Measurements from ENCODE around the gene VPS8.

VPS8 gene

GRCh38 chr3:184780981-184781515 is 30.9 kb upstream of the VPS8 start:
- in situ Hi-C loops (cut with MboI; ENCODE audit: low sequenced_read_pairs): loop anchor here (25.0 kb wide), 1 partner anchor 394 kb away; the partner anchor contains the start of genes CHRD and THPO

DNA sequence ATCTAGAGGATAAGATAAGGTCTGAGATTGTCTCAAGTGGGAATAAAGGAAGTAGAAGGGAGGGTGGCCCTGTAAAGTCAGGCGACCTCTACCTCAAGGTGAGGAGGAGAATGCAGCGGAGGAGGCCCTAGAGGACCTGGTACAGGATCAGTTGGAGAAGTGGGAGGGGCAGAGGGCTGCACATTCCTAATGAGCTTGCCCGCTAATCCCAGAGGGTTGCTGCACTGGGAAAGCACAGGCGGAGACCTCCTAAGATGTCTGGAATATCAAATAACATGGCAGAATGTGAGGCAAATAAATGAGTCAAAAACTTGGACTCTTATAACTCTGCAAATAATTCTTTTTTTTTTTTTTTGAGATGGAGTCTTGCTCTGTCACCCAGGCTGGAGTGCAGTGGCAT is 30.2 kb upstream of the VPS8 start:
- in situ Hi-C loops (cut with MboI; ENCODE audit: low sequenced_read_pairs): loop anchor here (25.0 kb wide), 1 partner anchor 394 kb away; the partner anchor contains the start of genes CHRD and THPO

DNA sequence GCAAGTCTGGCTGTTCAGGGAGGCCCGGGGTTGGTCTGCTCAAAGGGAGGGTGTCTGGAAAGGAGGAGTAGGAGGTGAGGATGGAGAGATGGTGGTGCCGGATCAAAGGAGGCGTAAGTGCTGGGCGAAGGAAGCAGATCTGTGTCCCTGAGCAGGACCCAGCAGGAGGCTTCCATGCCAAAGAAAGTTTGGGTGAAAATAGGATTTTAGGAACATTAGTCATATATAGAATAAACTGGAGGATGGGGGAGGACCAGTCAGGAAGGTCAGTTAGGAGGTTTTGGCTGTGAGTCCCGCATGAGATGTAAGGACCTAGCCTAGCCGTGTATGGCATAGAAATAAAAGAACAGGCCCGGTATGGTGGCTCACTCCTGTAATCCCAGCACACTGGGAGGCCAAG is 28.6 kb upstream of the VPS8 start:
- in situ Hi-C loops (cut with MboI; ENCODE audit: low sequenced_read_pairs): loop anchor here (25.0 kb wide), 1 partner anchor 396 kb away; the partner anchor contains the start of genes CHRD and THPO

GRCh38 chr3:184784731-184785500 is 27.1 kb upstream of the VPS8 start:
- in situ Hi-C loops (cut with MboI; ENCODE audit: low sequenced_read_pairs): loop anchor here (25.0 kb wide), 1 partner anchor 398 kb away; the partner anchor contains the start of genes CHRD and THPO

- in situ Hi-C loops (cut with MboI; ENCODE audit: low sequenced_read_pairs): loop anchor here (25.0 kb wide), 1 partner anchor 399 kb away; the partner anchor contains the start of genes CHRD and THPO
These were observed 26.1 kb upstream of the VPS8 start for GRCh38 chr3:184785890-184786279.

DNA sequence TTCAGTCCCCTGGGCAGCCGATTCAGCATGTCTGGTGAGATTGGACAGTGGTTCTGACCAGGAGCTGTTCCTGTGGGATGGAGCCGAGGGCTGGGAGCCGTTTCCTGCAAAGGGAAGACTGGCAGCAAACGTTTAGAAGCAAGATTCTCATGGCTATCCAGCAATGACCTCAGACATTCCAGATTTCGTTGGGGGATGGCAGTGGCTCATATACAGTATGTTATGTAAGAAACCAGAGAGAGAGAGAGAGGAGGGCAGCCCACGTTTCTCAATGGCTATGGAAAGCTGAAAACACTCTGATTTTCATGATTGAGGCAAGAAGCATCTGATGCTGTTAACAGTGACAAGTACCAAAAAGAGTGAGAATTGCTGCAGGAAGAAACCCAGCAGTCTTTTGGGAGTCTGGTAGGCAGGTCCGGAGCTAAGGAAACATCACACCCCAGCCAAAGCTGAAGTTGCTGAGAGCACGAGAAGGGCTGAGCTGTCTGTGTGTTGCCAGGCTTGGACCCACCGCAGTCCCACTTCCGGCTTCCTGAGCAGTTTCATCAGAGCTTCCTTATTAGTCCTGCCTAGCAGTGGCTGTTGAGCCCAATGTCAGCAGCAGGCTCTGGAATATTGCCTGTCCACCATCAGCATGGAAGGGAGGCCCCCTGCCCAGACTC is 25.6 kb upstream of the VPS8 start:
- in situ Hi-C loops (cut with MboI; ENCODE audit: low sequenced_read_pairs): loop anchor here (25.0 kb wide), 1 partner anchor 399 kb away; the partner anchor contains the start of genes CHRD and THPO

- in situ Hi-C loops (cut with MboI; ENCODE audit: low sequenced_read_pairs): loop anchor here (25.0 kb wide), 1 partner anchor 401 kb away; the partner anchor contains the start of genes CHRD and THPO
These were observed 23.2 kb upstream of the VPS8 start for GRCh38 chr3:184788751-184789150.

DNA sequence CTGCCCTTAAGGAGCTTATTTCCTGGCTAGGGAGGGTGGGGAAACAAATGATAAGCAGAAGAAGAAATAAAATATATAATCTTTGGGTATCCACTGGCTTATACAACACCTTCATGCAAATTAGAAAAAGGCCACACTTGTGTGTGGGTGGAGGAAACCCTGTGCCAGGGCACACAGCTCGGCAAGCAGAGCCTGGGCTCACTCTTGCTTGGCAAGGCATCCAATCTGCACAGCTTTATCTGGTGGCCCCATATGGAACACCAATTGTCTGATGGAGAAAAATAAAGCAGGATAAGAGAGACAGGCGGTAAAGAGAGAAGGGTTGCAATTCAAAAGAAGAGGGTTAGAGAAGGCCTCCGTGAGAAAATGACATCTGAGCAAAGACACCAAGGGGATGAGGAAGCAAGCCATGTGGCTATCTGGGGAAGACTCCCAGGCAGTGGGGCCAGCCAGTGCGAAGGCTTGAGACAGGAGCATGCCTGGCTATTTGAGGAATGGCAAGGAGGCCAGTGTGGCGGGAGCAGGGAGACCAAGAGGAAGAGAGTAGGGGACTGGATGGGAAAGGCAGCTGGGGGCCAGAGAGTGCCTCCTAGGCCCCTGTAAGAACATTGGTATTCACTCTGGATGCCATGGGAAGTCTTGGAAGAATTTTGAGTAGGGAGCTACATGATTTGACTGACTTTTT is 22.5 kb upstream of the VPS8 start:
- in situ Hi-C loops (cut with MboI; ENCODE audit: low sequenced_read_pairs): loop anchor here (25.0 kb wide), 1 partner anchor 402 kb away; the partner anchor contains the start of genes CHRD and THPO

- in situ Hi-C loops (cut with MboI; ENCODE audit: low sequenced_read_pairs): loop anchor here (25.0 kb wide), 1 partner anchor 404 kb away; the partner anchor contains the start of genes CHRD and THPO
These were observed 20.8 kb upstream of the VPS8 start for GRCh38 chr3:184791171-184791570.

DNA sequence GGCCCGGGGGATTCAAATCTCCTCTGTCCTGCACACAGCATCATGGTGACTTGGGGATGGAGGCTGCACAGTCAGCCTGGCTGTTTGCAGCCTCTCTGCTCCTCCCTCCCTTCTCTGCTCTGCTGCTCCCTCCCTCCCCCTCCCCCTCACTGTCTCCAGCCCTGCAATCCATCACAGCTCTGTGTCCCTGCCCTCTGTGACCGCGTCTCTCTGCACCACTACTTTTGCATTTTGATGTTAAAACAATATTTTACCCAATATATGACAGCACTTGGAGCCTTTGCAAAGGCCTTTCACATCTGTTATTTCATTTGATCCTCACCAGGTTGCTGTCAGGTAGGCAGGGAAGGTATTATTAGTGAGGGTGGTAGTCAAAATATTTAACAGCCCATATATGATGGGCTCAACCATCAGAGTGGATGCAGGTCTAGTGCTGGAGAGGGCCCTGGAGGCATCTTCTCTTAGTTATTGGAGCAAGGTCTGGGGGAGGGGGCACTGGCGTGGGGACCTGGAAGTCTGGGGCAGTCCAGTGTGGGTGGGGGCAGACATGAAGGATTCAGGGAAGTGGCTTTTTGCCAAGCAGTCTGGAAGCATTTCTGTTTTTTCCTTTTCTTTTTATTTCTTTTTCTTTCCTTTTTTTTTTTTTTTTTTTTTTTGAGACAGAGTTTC is 16.3 kb upstream of the VPS8 start:
- in situ Hi-C loops (cut with MboI; ENCODE audit: low sequenced_read_pairs): loop anchor here (25.0 kb wide), 1 partner anchor 408 kb away; the partner anchor contains the start of genes CHRD and THPO

DNA sequence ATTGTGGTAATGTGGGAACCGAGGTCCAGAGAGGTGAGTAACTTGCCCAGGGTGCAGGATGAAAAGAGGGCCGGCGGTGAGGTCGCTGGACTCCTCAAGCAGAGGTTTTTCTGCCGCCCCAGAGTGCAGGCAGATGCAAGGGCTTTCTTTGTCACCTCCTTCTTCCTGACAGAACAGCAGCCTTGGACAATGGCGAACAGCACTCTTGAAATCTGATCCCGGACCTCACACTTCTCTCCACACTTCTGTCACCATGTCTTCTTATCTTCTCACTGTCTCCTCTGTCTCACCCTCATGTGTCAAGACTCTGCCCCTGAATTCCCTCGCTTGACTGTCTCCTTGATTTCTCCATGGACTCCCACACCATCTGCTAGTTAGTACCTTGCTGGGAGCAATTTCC is 15.4 kb upstream of the VPS8 start:
- in situ Hi-C loops (cut with MboI; ENCODE audit: low sequenced_read_pairs): loop anchor here (25.0 kb wide), 1 partner anchor 409 kb away; the partner anchor contains the start of genes CHRD and THPO

DNA sequence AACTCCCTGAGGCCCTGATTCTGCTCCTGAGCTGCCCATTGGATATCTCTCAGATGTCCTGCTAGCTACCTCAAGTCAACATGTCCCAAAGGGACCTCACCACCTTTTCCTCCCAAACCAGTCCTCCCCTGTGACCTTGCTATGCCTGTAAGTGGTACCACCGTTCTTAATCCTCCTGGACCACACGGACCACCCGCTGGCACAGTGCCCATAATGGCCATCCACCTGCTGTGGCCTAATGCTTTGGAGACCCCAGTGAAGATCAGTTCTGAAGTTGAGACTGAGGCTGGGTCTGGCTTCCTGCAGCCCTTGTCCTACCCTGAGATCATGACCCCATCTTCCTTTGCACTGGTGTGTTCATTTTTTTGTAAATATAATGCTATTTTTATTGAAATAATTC is 15.0 kb upstream of the VPS8 start:
- in situ Hi-C loops (cut with MboI; ENCODE audit: low sequenced_read_pairs): loop anchor here (25.0 kb wide), 1 partner anchor 410 kb away; the partner anchor contains the start of genes CHRD and THPO

- in situ Hi-C loops (cut with MboI; ENCODE audit: low sequenced_read_pairs): loop anchor here (25.0 kb wide), 1 partner anchor 411 kb away; the partner anchor contains the start of genes CHRD and THPO
These were observed 13.8 kb upstream of the VPS8 start for GRCh38 chr3:184798120-184798519.

GRCh38 chr3:184800349-184800930 is 11.5 kb upstream of the VPS8 start:
- in situ Hi-C loops (cut with MboI; ENCODE audit: low sequenced_read_pairs): no loop called here

DNA sequence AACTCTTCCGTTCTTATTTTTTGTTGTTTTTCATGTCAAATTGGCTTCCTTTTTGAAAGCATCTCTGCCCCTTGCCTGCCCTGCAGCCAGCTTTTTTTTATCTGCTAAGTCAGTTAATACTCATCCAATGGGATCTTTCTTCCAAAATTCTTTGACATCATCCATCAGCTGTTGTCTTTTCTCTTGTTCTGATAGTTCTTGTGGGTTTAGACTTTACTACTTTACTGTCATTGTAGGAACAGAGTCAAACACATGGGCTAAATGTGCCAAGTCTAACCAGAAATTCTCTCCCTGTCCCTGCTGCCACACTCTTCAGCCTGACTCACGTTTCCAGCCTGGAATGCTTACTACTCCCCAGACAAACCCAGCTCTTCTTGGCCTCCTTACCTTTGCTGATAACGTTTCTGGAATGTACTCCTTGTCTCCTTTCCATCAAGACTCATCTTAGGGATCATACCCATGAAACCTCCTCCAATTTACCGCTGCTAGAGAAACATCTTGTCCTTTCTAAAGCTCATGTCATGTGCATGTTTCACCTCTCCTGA is 10.7 kb upstream of the VPS8 start:
- in situ Hi-C loops (cut with MboI; ENCODE audit: low sequenced_read_pairs): no loop called here

- in situ Hi-C loops (cut with MboI; ENCODE audit: low sequenced_read_pairs): no loop called here
These were observed 9.8 kb upstream of the VPS8 start for GRCh38 chr3:184802150-184802549.

GRCh38 chr3:184804801-184805200 is 7.2 kb upstream of the VPS8 start:
- in situ Hi-C loops (cut with MboI; ENCODE audit: low sequenced_read_pairs): no loop called here

DNA sequence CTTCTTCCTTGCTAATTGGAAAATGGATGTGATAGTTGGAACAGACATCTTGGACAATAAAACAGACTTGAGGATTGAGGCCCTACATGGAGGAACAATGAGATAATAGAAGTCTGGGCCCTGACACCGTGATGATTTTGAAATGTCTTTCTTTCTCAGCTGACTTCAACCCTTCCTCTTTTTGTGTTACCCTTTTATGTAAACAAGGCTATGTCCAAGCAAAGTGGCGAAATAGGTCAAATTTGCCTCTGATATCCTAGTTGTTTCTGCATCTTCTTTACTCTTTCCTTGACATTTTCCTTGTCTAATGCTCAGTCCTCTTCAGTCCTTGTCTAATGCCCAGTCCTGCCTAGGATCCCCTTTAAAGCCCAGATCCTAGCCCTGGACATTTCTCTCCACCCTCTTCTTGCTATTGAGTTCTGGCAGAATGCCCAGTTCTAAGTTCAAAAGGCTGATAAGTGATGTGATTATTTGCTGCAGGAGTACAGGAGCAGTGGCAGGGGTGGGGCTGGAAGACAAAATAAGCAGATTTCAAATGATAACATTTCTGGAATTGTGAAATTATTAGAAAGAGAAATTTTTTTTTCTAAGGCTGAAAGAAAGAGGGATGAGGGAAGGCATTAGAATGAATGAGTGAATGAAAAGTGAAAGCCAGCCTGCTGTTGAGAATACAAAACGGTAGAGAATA is 6.5 kb upstream of the VPS8 start:
- in situ Hi-C loops (cut with MboI; ENCODE audit: low sequenced_read_pairs): no loop called here

Measured in HL-60/S4 treated with phorbol 12-myristate 13-acetate at 8.2 ng/mL for 4 days and 3 days (cell line).